ENCODE data around the gene SDR42E1. TPM values are rescaled to one million over a fixed set of nuclear protein-coding genes. Genes with fewer than 3 reads are reported as not detected.

Gene SDR42E1
- total and polyA plus RNA-seq, 9 of the 15 experiments (the other 6 are each of a cell fraction or from before 2014, with no cell fraction given) = 0.13 to 1.3 (median 0.42) TPM

- no peak for TF ChIP-seq MYNN (IDR thresholded peaks at IDR 0.05)
- no peak for TF ChIP-seq MYNN (CRISPR knock-in tag; IDR thresholded peaks at IDR 0.05)
- no peak for TF ChIP-seq SMARCA4 (IDR thresholded peaks at IDR 0.05)
- TF ChIP-seq SP1 (CRISPR knock-in tag; IDR thresholded peaks at IDR 0.05) = no peak
- no peak for TF ChIP-seq POLR2A (conservative IDR thresholded peaks at IDR 0.05)
- no peak for TF ChIP-seq CEBPG (CRISPR knock-in tag; IDR thresholded peaks at IDR 0.05)
- TF ChIP-seq CEBPG (tag; conservative IDR thresholded peaks at IDR 0.05 in 1 of 2, IDR thresholded peaks at IDR 0.05 in 1 of 2) = no peak
- TF ChIP-seq AFF4 (CRISPR knock-in tag; IDR thresholded peaks at IDR 0.05) = no peak
- no peak for TF ChIP-seq XRCC3 (IDR thresholded peaks at IDR 0.05)
- TF ChIP-seq FOXO4 (CRISPR knock-in tag; IDR thresholded peaks at IDR 0.05) = no peak
- TF ChIP-seq RBFOX2 (IDR thresholded peaks at IDR 0.05; ENCODE audit: low read depth, low read length) = no peak
- TF ChIP-seq MEIS2 (IDR thresholded peaks at IDR 0.05; ENCODE audit: partially characterized antibody) = peak; percentile 67
- no peak for TF ChIP-seq NELFE (IDR thresholded peaks at IDR 0.05; ENCODE audit: insufficient read depth, insufficient read length)
- no peak for TF ChIP-seq NFXL1 (CRISPR knock-in tag; IDR thresholded peaks at IDR 0.05)
- TF ChIP-seq RAD51 (IDR thresholded peaks at IDR 0.05; ENCODE audit: borderline replicate concordance, low read depth) = no peak
- no peak for TF ChIP-seq KAT2B (IDR thresholded peaks at IDR 0.05; ENCODE audit: low read depth, low read length)
- TF ChIP-seq NEUROD1 (IDR thresholded peaks at IDR 0.05; ENCODE audit: borderline replicate concordance, low read depth, low read length, partially characterized antibody) = no peak
- TF ChIP-seq ZNF3 (CRISPR knock-in tag; IDR thresholded peaks at IDR 0.05) = no peak
- TF ChIP-seq SIX5 (IDR thresholded peaks at IDR 0.05; ENCODE audit: borderline replicate concordance in 1 of 2, insufficient read depth in 1 of 2, low read depth in 1 of 2, low read length in 2 of 2) = no peak
- TF ChIP-seq CREB1 (IDR thresholded peaks at IDR 0.05) = no peak
- TF ChIP-seq CREB1 (CRISPR knock-in tag; IDR thresholded peaks at IDR 0.05) = no peak
- no peak for TF ChIP-seq ZNF324 (CRISPR knock-in tag; IDR thresholded peaks at IDR 0.05)
- TF ChIP-seq KLF1 (tag; IDR thresholded peaks at IDR 0.05) = no peak
- TF ChIP-seq RB1 (IDR thresholded peaks at IDR 0.05; ENCODE audit: low read depth) = no peak
These were observed 71.9 kb downstream of the SDR42E1 start (continued) for GRCh38 chr16:81939164-81940056.
